Keratinocyte (primary cell): ENCODE results near the gene ENPP1.

Source experiments
- CTCF ChIP-seq, 3 experiments: IDR thresholded peaks in 1 of 3; conservative IDR thresholded peaks in 1 of 3; optimal IDR thresholded peaks in 1 of 3; 2 replicates in 2 of 3; 3 replicates in 1 of 3; pipeline versions ENCODE3 to v1.5.1; 2011; ENCODE audit warnings: low read length in 3 of 3, mild to moderate bottlenecking in 3 of 3, moderate library complexity in 2 of 3, control low read depth in 1 of 3, inconsistent platforms in 1 of 3; ENCODE audit not compliant: insufficient read depth in 2 of 3; ENCODE audit errors: extremely low read depth in 1 of 3
- EZH2 ChIP-seq: IDR thresholded peaks from one replicate; pipeline ENCODE4 v1.6.1; 2012; ENCODE audit warnings: inconsistent platforms, mild to moderate bottlenecking, low read length, moderate library complexity

- TF ChIP-seq CTCF (optimal IDR thresholded peaks at IDR 0.05 in 1 of 3, IDR thresholded peaks at IDR 0.05 in 1 of 3, conservative IDR thresholded peaks at IDR 0.05 in 1 of 3; ENCODE audit: extremely low read depth in 1 of 3, insufficient read depth in 2 of 3, low read length in 3 of 3), result no peak
- no peak for TF ChIP-seq EZH2
Measured at GRCh38 chr6:131862476-131862875, 54.7 kb downstream of the ENPP1 start.
